ENCODE results near the gene TMUB1.
A peak's percentile ranks its signal among the peaks of the same experiment; 100 is the strongest.

Gene TMUB1, protein sequence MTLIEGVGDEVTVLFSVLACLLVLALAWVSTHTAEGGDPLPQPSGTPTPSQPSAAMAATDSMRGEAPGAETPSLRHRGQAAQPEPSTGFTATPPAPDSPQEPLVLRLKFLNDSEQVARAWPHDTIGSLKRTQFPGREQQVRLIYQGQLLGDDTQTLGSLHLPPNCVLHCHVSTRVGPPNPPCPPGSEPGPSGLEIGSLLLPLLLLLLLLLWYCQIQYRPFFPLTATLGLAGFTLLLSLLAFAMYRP

DNA sequence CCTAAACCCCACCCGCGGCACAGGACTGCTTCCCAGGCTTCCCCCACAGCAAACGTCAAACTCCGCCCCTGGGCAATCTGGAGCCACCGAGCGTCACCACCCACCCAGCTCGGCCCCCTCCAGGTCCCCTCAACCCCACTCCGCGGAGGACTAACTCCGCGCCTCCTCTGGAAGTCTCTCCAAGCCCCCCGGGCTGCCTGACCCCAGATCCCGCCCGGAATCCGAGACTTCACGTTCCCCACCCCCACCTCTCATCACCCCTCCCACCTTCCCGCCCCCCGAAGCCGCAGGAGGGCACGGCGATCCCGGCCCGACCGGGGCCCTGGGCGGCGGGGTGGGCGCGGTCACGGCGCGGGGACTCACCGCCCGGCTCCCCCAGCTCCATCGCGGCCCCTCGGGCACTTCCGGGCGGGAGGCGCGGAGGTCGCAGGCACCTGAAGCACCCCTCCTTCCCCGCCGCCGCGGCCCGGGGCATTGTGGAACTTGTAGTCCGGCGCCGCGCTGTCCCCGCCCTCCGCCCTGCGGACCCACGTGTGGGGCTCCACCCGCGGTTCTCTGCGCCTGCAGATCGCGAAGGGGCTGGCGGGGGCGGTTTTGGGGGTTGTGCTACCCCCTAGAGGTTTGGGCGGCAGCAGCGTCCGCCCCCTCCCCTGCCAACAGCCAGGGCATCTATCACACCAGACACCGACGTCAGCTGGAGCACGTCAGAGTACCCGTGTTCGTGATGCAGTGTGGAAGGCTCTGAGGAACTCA lies at the start of gene TMUB1:
Gene TMUB1, minus strand, starts transcription at position 423 of the 753 bp plus-strand sequence. CDS start 930 bp downstream, outside the sequence.
- Histone ChIP-seq H3K27me3 (ENCODE audit: insufficient read depth, low read length) (no peaks in the 10 kb centered on the region), H3K36me3 (ENCODE audit: insufficient read depth, low read length) (no peaks in the 10 kb centered on the region), H3K4me3 (ENCODE audit: low read depth, low read length) (peak within 1 kb of the TSS; percentile 73), H3K4me1 (ENCODE audit: control insufficient read depth, insufficient read depth, low read length, unreplicated experiment) (peaks cover 30% of the 10 kb centered on the region), H2AFZ (ENCODE audit: low read length, unreplicated experiment) (no peak within 1 kb of the TSS), H3K27ac (ENCODE audit: low read depth, low read length) (peak within 1 kb of the TSS; percentile 19; the same call in 1 of the 2 replicates), H3K79me2 (ENCODE audit: control insufficient read depth, insufficient read depth, low read length, unreplicated experiment) (peaks cover 43% of the 10 kb centered on the region)

DNA sequence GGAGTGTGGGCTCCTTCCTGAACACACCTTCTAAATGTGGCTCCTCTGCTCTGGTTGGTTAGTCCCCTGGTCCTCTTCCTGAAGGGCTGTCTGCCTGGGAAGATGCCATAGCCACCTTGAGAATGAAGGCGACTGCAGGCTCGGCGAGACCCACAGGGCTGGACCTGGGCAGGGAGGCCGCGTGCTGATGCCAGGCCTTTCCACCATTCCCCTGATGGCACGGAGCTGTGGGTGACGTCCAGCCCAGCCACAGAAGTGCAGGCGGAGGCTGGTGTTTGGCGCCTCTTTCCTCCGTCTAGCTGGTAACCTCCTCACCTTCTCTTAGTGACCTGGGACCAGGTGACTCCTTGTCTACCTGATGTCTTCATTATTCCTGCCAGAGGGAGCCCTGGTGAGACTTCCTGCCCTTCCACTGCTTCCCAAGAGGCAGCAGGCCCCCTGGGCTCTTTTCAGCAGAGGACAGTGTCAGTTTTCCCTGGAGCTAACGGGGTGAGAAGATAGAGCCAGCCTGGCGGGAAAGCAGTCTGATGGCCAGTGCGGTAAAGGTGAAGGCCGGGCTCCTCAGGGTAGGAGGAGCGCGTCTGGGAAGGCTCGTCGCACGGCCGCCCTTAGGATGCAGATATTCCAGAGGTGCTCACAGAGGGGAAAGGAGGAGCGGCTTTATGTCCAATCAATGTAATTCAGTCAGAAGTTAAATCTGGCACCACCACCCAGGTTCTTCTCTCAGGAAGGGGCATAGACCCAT lies 49.3 kb upstream of the TMUB1 start:
- Histone ChIP-seq H3K36me3 (ENCODE audit: insufficient read depth, low read length) (no peaks in the 10 kb centered on the region), H3K27ac (ENCODE audit: low read depth, low read length) (no peak overlapping the region), H3K27me3 (ENCODE audit: insufficient read depth, low read length) (no peaks in the 10 kb centered on the region), H3K4me1 (ENCODE audit: control insufficient read depth, insufficient read depth, low read length, unreplicated experiment) (no peaks in the 10 kb centered on the region), H2AFZ (ENCODE audit: low read length, unreplicated experiment) (no peak overlapping the region), H3K79me2 (ENCODE audit: control insufficient read depth, insufficient read depth, low read length, unreplicated experiment) (no peaks in the 10 kb centered on the region), H3K4me3 (ENCODE audit: low read depth, low read length) (no peak overlapping the region)

DNA sequence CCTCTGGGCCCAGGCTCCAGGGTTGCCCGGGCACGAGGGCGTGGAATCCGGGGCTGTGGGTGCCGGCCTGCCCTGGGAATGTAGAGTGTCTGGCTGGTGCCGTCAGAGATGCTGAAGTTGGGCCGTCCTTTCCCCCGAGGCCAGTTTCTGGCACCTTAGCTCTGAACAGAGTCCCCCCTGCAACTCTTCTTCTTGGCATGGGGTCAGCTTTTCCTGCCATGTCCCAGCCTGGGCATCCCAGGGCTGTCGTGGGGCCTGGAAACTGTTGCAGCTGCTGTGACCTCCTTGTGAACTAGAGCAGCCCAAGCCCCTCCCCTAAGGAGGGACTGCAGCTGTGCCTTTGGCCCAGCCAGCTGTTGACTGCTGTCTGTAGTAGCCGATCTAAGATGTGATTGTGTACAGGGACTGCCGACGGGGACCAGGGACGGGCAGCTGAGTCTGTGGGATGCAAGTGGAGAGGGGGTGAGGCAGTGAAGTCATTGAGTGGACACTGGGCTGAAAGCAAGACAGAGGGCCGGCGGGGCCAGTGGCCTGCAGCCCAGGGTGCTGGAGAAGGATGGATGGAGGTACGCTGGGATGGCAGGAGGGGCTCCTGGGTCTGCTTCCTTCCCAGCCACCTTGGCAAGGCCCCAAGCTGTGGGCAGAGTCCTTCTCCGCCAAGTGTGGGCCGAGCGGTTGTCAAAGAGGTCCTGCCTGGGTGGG lies 48.5 kb upstream of the TMUB1 start:
- Histone ChIP-seq H3K4me1 (ENCODE audit: control insufficient read depth, insufficient read depth, low read length, unreplicated experiment) (no peaks in the 10 kb centered on the region), H3K27me3 (ENCODE audit: insufficient read depth, low read length) (no peaks in the 10 kb centered on the region), H3K27ac (ENCODE audit: low read depth, low read length) (no peak overlapping the region), H3K79me2 (ENCODE audit: control insufficient read depth, insufficient read depth, low read length, unreplicated experiment) (no peaks in the 10 kb centered on the region), H3K4me3 (ENCODE audit: low read depth, low read length) (no peak overlapping the region), H3K36me3 (ENCODE audit: insufficient read depth, low read length) (no peaks in the 10 kb centered on the region), H2AFZ (ENCODE audit: low read length, unreplicated experiment) (no peak overlapping the region)

DNA sequence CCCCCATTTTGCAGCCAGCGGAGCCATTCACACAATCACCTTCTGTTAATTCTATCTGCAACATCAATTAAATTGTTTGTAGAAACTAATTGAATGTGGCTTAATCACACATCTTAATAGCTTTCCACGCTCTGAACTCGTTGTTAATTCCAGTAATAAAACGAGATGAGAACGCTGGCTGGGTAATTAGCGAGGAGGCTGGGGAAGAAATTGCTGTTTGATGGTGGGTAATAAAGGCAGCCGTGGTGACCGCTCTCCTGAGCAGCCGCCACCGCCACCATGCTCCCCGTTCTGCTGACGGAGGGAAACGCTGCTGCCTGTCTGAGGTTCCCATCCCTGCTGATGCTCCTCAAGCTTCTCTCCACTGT lies 47.9 kb upstream of the TMUB1 start:
- Histone ChIP-seq H3K27ac (ENCODE audit: low read depth, low read length) (no peak overlapping the region), H3K4me1 (ENCODE audit: control insufficient read depth, insufficient read depth, low read length, unreplicated experiment) (no peaks in the 10 kb centered on the region), H2AFZ (ENCODE audit: low read length, unreplicated experiment) (no peak overlapping the region), H3K4me3 (ENCODE audit: low read depth, low read length) (no peak overlapping the region), H3K79me2 (ENCODE audit: control insufficient read depth, insufficient read depth, low read length, unreplicated experiment) (no peaks in the 10 kb centered on the region), H3K36me3 (ENCODE audit: insufficient read depth, low read length) (no peaks in the 10 kb centered on the region), H3K27me3 (ENCODE audit: insufficient read depth, low read length) (no peaks in the 10 kb centered on the region)

DNA sequence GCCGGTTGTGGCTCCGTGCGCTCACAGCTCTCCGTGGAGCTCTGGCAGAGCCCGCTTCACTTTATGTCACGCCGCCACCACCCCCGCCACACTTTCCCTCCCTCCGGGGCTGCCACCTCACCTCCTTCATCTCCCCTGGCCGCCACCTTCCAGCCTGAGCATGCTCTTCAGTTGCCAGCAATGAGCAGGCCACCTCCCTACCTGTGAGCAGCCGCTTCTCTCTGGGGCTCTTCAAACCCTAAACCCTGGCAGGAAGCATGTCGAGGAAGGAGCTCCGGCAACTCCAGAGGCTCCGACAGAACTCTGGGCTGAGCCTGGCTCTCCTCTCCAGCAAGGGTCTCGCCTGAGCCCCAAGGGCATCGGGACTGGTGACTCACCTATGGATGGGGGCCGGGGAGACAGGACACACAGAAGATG lies 47.5 kb upstream of the TMUB1 start:
- Histone ChIP-seq H3K4me3 (ENCODE audit: low read depth, low read length) (no peak overlapping the region), H3K79me2 (ENCODE audit: control insufficient read depth, insufficient read depth, low read length, unreplicated experiment) (no peaks in the 10 kb centered on the region), H3K4me1 (ENCODE audit: control insufficient read depth, insufficient read depth, low read length, unreplicated experiment) (no peaks in the 10 kb centered on the region), H3K27ac (ENCODE audit: low read depth, low read length) (no peak overlapping the region), H3K36me3 (ENCODE audit: insufficient read depth, low read length) (no peaks in the 10 kb centered on the region), H3K27me3 (ENCODE audit: insufficient read depth, low read length) (no peaks in the 10 kb centered on the region), H2AFZ (ENCODE audit: low read length, unreplicated experiment) (no peak overlapping the region)

DNA sequence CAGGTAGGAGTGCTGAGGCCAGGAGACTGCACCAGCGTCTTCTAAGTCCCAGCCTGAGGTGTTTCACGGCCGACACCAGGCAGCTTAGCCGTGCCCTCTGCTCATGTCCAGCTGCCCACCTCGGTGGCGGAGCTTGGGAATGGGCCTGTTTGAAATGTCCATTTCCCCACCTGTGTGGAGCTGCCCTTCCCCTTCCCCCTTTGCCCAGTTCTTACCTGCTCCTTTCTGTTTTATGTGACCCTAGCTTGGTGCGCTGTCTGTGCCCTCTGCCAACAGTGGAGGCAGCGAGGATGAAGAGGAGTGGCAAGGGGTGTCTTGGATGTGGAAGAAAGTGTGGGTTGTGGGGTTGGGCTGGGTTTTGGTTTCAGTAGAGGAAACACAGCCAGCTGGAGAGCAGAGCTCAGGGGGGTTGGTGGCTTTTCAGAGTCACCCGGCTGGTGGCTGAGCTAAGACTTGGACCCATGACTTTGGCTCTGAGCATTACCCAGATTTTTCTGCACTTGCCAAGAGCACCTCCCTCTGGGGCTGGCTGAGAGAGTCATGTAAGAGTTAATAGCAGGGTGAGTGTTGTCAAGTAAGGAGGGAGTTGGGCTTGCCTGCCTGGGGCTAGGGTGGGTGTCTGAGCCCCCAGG lies 46.8 kb upstream of the TMUB1 start:
- Histone ChIP-seq H3K79me2 (ENCODE audit: control insufficient read depth, insufficient read depth, low read length, unreplicated experiment) (no peaks in the 10 kb centered on the region), H2AFZ (ENCODE audit: low read length, unreplicated experiment) (no peak overlapping the region), H3K4me1 (ENCODE audit: control insufficient read depth, insufficient read depth, low read length, unreplicated experiment) (no peaks in the 10 kb centered on the region), H3K27me3 (ENCODE audit: insufficient read depth, low read length) (no peaks in the 10 kb centered on the region), H3K27ac (ENCODE audit: low read depth, low read length) (no peak overlapping the region), H3K36me3 (ENCODE audit: insufficient read depth, low read length) (no peaks in the 10 kb centered on the region), H3K4me3 (ENCODE audit: low read depth, low read length) (no peak overlapping the region)

DNA sequence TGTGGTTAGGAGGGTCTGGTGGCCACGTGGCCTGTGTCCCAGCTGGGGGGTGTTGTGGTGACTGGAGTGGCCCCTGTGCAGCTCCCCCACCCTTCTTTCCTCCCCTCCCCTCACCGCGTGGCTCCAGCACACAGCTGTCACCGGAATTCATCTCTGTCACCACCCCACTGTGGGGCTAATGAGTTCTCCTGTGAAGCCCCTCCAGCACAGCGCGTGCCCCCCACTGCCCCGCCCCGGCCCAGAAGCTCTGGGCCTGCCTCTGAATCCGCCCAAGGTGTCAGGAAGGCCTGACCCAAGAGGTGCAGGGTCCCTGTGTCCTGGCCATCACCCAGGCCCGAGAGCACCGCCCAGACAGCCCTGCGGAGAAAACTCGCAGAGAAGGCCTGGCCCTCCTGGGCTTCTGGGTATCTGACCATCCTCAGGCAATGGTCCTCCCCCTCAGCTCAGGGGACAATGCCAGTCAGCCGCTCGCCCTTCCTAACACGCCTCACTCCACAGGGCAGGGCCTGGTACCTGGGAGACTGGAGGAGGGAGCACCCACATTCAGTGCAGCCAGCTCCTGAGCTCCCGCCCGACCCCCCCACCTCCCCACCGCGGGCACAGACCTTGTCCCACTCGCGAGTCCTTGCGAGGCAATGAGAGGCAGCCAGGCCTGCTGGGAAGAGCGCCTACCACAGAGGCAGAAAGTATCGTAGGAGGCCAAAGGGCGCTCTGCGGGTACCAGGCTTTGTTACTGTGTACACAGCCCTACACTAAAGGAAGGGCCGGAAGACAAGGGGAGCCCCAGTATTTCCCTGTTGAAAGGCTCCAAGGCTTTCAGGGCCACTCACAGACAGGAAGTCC lies 46.0 kb upstream of the TMUB1 start:
- Histone ChIP-seq H3K27me3 (ENCODE audit: insufficient read depth, low read length) (no peaks in the 10 kb centered on the region), H3K4me3 (ENCODE audit: low read depth, low read length) (no peak overlapping the region), H2AFZ (ENCODE audit: low read length, unreplicated experiment) (no peak overlapping the region), H3K4me1 (ENCODE audit: control insufficient read depth, insufficient read depth, low read length, unreplicated experiment) (no peaks in the 10 kb centered on the region), H3K27ac (ENCODE audit: low read depth, low read length) (no peak overlapping the region), H3K79me2 (ENCODE audit: control insufficient read depth, insufficient read depth, low read length, unreplicated experiment) (no peaks in the 10 kb centered on the region), H3K36me3 (ENCODE audit: insufficient read depth, low read length) (0 out of 2 replicates have a peak, but pooled peaks cover 5% of the 10 kb centered on the region)

DNA sequence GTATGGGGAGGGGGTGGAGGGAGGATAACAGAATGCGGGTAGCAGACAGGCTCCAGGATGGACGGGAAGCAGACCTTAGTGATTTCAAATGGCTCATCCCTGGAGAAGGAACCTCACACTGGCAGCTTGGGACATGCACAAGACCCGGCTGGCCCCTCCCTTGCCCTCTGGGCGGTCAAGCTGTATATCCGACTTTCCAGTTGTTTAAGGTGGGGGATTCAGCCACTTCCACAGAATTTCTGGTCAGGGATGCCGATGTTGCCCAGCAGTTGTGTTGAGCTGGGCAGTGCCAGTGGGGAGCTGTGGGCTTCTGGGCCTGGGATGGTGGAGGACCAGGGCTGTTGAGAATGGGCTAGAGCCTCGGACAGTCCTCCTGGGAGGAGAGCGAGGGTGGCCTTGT lies 45.4 kb upstream of the TMUB1 start:
- Histone ChIP-seq H3K27ac (ENCODE audit: low read depth, low read length) (no peak overlapping the region), H3K79me2 (ENCODE audit: control insufficient read depth, insufficient read depth, low read length, unreplicated experiment) (no peaks in the 10 kb centered on the region), H3K4me1 (ENCODE audit: control insufficient read depth, insufficient read depth, low read length, unreplicated experiment) (no peaks in the 10 kb centered on the region), H3K27me3 (ENCODE audit: insufficient read depth, low read length) (no peaks in the 10 kb centered on the region), H3K36me3 (ENCODE audit: insufficient read depth, low read length) (0 out of 2 replicates have a peak, but pooled peaks cover 5% of the 10 kb centered on the region), H2AFZ (ENCODE audit: low read length, unreplicated experiment) (no peak overlapping the region), H3K4me3 (ENCODE audit: low read depth, low read length) (no peak overlapping the region)

DNA sequence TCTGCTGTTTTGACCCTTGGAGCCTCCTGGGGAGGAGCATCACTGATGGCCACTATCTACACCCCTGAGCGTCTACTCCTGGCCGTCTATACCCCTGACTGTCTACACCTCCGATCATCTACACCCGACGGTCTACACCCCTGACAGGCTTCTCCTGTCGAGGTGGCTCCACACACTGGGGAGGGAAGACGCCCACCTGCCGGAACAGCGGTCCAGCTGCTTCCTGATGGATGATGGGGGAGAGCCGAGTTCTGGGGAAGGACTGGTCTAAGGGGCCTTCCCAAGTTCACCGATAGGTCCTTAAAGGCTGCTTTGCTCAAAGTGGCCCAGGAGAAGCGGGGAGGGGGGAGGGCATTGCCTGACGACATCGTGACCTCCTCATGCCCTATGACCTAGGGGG lies 44.9 kb upstream of the TMUB1 start:
- H3K4me3 ChIP-seq (ENCODE audit: low read depth, low read length): no peak overlapping the region
- 0 out of 2 replicates have a peak, but pooled peaks cover 5% of the 10 kb centered on the region for H3K36me3 ChIP-seq (ENCODE audit: insufficient read depth, low read length)
- H2AFZ ChIP-seq (ENCODE audit: low read length, unreplicated experiment): no peak overlapping the region
- H3K27ac ChIP-seq (ENCODE audit: low read depth, low read length): no peak overlapping the region
- H3K4me1 ChIP-seq (ENCODE audit: control insufficient read depth, insufficient read depth, low read length, unreplicated experiment): no peaks in the 10 kb centered on the region
- H3K79me2 ChIP-seq (ENCODE audit: control insufficient read depth, insufficient read depth, low read length, unreplicated experiment): no peaks in the 10 kb centered on the region
- H3K27me3 ChIP-seq (ENCODE audit: insufficient read depth, low read length): no peaks in the 10 kb centered on the region

All from ACC112 (cell line).